HG03025 (cell line): ENCODE results near the gene BIN1.

Source experiments
- ATAC-seq: cut with Tn5 transposase; IDR thresholded peaks from one replicate; pipeline ENCODE4 v1.9.1; 2021; ENCODE audit warnings: mild to moderate bottlenecking, moderate library complexity; ENCODE audit not compliant: unreplicated experiment, low FRiP score

BIN1 gene

DNA sequence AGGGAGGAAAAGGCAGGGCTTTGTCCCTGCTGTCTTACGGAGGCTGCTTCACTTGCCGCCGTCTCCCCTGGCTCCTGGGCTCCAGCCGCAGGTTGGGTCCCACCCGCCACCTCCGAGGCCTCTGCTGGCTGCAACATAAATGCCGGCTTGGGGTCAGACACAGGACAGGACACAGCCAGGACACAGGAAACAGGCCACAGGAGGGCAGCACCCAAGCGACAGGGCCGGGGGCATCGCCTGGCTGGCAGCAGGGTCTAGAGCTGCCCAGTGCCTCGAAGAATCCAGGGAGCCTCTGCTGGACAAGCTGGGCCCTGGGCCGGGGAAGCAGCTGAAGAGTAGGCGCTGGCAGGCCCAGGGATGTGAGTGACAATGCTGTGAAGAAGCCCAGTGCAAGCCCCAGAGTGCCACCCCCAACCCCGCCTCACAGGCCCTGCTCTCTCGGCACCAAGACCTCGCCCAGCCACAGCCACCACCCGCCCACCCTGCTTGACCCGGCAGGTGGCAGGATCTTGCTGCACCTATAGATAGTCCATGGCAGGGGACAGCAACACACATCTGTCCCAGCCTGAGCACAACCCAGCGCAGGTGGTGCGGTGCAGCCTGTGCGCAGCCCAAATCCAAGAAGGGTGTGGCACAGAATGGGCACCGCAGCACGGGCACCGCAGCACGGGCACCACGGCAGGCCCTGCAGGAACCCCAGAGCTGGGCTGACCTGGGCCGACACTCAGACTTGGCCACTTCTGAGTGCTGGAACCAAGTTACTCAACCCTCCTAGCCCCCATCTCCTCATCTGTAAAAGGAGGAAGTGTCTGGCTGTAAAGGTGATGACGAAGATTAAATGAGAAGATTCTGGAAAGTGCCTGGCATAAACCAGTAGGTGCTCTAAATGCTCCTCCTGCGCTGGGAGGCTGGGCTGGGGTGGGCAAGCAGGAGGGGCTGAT is 55.6 kb downstream of the BIN1 start:
- no peak for ATAC-seq

DNA sequence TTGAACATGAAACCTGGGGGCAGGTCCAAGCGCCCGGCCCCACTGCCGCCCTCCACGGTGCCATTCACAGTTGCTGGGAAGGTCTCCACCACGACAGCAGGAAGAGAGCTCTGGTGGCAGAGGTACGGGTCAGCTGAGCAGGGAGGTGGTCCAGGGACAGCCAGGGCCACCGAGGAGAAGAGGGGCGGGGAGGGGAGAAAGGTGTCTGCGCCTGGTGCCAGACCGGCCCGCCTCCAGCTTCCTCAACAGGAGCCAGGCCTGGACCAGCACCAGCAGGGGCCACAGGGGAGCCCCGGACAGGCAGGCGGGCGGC is 56.2 kb downstream of the BIN1 start:
- ATAC-seq: no peak

DNA sequence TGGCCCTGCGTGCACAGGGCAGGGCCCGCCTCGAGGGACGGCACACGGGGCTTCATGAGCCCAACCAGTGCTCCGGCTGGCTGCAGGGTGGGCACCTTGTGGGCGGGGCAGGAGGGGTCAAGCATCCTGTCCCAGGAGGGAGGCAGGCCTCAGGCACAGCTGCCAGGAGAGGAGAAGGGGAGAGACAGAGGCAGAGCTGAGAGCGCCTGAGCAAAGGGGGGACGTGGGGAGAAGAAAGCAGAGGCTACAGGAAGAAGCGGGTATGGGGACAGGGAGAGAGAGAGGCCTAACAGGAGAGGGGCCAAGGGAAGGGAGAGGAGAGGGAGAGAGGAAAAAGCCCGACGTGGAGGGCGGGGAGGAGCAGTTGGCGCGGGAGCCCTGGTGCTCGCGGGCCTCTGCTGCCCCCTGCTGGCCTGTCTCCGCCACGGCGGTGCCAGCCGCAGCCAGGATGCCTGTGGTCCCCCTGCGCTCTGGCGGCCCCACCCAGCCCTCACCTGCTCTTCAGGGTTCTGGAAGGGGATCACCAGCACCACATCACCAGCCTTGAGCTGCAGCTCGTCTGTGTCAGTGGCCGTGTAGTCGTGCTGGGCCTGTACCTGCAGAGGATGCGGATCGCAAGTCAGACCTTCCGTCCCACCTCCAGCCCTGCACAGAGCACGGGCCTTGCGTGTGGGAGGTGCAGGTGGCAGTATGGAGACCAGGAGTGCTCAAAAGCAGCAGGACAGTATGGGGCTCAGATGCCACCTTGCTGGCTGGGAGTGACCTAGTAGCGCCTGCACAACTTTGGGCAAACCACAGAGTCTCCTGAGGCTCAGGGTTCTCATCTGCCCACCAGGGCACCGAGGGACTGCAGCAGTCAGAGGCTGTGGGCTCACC is 56.8 kb downstream of the BIN1 start:
- peak; percentile 39 for ATAC-seq

DNA sequence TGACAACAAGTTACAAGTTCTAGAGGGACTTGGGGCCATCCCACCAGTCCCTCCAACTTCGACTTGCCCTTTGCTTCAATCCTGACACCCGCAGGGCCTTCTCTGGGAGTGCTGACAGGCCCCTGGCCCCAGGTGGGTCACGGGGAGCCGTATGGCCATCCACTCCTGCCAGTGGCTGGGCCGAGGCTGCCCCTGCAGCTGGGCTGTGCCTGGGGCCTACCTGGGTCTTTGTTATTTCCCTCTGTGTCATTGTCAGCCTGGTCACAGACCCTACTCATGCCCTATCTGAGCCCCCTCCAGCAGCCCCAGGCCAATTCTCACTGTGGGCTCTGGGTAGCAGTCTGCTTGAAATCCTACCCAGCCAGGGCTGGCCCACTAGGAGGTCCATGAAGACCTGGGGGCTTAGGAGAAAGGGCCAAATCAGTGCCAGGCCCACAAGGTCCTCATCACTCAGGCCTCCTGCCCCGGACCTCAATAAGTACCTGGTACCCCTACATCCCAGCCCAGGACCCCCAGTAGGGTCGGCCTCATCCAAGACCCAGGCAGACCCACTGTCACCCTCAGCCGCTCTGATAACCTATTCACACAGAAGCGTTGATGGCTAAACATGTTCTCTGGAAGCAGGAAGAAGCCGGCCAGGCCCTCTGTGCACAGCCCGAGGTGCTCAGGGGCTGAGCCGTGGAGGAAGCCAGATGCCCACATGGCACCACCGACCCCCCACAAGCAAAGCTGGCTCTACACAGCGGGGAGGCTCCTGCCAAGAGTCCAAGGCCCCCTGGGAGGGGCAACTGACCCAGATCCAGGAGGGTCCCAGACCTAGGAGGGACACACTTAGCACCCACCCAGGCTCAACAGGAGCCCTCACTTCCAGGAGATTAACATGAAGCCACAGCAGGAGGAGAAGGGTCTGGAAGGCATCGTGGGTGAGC is 57.7 kb downstream of the BIN1 start:
- no peak for ATAC-seq

DNA sequence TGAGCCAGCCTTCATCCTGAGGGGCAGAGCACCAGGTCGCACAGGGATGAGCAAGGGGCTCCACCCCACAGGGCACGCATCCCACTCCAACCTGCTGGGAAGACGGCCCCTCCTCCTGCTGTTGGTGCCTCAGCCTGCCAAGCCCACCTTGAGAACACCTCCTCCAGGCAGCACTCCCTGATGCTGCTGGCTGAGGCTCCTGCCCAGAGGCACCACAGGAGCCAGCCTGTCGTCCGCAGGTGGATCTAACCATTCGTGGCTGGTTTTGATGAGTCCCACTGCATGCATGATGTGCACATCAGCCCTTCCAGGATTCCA is 58.4 kb downstream of the BIN1 start:
- no peak for ATAC-seq

DNA sequence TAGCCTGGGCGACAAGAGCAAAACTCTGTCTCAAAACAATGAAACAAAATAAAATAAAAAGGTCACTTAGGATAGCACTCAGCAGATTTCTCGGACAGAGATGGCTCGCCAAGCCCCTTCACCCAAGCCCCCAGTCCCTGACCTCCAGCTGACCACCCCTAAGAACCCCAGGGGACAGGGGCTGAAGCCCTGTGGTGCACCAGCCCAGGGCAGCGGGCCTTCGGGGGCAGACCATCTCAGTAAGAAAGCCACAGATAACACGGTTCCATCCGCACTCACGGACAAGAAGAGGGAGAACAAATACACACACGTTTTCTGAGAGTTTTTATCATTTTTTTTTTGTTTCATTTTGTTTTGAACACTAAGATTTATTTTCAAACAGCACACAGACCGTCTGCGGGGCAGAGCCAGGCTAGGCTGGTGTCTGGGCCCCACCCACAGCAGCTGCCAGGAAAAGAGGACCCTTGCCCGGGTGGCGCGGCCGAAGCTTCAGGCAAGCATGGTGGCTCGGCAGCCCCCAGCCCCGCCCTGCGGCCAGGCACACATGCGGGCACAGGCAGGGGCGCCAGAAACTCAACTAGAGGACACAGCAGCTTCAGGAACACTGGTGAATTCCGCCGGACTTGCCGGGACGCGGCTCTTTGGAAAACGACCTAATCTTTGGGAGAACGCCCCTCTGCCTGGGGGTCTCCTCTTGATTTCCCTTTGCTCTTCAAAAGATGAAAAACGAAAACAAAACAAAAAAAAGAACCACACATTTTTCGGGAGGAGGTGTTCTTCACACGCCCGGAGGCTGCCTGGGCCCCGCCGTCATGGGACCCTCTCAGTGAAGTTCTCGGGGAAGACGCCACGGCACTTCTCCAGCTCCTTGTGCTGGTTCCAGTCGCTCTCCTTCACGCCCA is 59.0 kb downstream of the BIN1 start:
- no peak for ATAC-seq

DNA sequence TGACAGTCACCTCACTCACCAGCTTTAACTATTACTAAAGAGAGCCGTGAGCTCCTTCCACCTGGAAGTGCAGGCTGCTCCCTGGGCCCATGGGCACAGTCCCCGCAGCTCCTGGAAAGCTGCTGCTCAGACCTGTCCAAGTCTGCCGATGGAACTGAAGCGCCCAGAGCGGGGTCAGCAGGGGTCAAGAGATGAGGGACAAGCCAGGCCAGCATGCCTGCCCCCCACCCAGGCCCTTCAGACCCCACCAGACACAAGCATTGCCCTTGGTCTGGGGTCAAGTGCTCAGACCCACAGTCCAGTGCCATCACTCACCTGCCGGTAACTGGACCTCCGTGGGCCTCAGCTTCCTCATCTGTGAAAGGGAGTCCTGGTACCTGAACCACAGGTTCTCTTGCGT is 59.9 kb downstream of the BIN1 start:
- no peak for ATAC-seq

DNA sequence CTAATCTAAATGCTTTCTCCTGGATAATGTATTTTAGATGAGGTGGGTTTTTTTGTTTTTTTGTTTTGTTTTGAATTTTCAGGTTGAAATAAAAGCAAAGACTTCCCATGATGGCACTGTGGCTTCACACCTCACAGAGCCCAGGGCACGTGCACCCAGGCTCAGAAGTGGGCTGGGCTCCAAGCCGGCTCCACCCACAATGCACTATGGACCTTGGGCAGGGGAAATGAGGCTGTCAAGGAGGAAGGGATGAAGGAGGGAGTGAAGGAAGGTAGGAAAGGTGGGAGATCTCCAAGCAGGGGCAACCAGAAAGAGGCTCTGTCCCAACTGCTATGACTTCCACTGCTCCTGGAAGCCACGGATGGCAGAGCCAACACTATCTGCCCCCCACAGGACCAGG is 60.4 kb downstream of the BIN1 start:
- no peak for ATAC-seq

DNA sequence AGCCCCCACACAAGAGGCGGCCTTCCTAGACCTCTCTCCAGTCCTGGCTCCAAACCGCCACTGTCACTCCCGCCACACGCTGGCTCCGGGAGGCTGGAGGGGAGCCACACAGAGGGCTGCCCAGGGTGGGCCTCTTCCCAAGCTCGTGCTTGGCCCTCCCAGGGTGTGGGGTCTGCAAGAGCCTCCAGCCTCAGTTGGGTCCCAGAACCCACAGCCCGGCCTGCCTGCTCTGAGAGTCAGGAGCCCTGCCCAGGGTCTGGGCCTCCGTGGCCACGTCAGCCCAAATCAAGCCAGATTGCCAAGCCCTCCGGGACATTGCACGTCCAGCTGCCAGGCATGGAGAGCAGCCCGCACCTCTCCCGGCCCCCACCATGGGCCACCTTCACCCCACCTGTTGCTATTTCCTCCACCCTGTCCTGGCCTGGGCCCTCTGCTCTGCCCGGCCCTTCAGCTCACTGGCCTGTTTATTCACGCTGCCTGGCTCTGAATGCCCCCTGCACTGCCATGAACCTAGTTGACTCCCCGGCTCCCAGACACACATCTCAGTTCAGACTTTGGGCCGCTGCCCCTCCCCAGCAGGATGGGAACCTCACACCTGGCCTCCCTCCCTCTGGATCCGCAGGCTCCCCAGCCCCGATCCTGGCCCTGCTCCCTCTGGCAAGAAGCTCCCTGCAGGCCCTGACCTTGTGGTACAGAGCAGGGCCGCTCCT is 61.0 kb downstream of the BIN1 start:
- ATAC-seq: no peak

DNA sequence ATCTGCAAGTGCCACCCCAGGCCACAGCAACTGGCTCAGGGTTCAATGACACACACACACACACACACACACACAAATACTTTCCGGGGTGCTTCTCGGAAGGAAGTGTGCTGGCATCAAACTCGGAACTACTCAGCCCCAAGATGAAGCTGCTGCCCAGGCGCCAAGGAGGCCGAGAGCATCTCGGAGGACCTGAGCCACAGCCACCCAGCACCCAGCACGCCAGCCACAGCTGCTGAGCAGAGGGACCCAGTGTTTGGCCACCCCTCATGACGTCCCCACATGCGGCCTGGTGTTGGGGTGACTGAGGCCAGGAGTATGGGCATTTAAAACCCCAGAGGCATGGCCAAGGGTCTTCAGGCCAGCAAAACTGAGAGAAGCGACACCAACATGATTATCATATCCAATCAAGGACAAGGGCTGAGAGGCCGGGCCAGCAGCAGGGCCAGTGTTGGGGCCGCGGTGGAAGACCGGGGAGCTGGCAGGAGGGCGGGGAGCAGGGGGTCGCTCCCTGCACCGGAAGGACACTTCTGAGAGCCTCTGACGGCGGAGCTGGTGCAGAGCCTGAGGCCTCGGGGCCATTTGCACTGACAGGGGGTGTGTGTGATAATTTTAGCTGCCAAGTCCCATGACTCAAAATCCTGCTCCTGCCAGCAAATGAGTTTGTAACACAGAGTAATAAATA is 61.8 kb downstream of the BIN1 start:
- no peak for ATAC-seq

DNA sequence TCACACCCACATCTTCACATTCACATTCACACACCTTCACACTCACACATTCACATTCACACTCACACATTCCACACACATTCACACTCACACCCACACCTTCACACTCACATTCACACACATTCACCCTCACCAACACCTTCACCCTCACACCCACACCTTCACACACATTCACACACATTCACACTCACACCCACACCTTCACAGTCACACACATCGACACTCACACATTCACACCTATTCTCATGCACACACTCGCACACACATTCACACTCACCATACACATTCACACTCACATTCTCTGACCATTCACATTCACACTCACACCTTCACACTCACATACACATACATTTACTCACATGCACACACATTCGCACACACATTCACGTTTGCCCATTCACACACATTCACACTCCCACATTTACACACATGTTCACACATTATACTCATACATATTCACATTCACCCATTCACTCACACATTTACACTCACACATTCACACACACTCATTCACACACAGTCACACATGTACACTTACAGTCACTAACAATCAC is 62.7 kb downstream of the BIN1 start:
- ATAC-seq: no peak

DNA sequence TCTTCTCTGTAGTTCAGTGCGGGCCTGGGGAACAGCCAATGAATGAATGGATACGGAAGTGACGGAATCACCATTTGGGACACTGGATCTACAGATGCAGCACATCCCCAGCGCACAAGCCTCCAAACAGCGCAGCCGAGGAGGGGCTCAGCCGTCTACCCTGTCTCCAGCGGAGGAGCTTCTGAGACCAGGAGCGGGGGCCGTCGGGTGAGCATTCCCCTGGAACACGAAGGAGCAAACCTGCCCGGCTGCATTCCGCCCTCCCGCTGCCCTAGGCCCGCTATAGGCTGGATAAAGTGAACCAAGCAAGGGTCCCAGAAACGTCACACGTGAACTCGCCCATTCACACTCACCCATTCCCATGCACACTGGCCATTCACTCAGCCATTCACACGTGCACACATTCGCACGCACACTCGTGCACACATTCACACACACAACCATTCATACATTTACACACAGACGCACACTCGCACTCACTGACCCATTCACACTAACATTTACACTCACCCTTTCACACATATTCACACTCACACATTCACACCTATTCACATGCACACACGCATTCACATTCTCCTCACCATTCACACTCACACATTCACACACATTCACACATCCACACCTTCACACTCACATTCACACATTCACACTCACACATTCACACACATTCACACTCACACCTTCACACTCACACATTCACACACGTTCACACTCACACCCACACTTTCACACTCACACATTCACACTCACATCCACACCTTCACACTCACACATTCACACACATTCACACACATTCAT is 63.4 kb downstream of the BIN1 start:
- no peak for ATAC-seq

DNA sequence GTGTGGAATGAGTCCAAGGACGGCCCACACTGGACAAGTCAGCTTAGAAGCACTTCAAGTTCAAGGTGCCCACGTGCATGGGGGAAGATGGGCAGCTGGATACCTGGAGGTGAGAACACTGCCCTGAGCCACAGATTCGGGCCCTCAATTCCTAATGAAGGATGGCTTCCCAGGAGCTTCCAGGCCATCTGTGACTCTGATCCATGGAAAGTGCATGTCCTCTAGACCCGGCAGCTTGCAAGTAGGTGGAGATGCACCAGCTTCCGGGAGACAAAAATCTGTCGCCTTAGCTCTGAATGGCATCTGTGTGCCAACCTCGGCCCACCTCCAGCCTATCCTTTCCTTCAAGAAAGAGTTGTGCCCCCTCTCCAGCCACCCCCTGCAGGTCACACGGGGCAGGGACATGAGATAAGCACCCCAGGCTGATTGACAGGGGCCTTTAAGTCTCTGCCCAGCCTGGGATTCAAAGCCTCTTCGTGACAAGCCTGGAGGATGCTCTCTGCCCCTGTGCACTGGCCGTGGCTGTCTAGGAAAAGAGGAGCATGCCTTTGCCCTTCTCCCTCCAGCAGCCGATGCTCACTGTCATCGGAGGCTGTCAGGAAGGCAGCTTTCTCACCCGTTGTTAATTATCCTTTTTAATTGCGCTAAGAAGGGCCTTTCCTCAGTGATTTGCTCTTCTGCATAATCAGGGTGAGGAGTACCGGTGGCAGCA is 65.5 kb downstream of the BIN1 start:
- ATAC-seq: no peak

DNA sequence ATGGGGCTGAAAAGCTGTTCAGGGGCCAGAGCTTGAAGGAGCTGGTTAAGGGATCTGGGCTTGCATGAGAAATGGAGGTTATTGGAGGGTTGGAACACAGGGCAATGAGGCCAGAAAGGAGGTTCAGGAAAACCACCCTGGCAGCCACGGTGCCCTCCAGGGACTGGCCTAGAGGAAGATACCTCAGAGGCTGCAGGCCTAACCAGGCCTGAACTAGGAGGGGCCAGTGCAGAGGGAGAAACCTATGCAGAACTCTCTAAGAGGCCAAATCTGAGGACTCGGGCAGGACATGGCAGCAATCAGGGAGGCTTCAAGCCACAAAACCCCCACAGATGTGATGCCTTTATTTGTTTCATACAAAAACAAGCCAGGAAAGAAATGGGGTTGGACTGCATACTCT is 66.8 kb downstream of the BIN1 start:
- ATAC-seq: no peak

DNA sequence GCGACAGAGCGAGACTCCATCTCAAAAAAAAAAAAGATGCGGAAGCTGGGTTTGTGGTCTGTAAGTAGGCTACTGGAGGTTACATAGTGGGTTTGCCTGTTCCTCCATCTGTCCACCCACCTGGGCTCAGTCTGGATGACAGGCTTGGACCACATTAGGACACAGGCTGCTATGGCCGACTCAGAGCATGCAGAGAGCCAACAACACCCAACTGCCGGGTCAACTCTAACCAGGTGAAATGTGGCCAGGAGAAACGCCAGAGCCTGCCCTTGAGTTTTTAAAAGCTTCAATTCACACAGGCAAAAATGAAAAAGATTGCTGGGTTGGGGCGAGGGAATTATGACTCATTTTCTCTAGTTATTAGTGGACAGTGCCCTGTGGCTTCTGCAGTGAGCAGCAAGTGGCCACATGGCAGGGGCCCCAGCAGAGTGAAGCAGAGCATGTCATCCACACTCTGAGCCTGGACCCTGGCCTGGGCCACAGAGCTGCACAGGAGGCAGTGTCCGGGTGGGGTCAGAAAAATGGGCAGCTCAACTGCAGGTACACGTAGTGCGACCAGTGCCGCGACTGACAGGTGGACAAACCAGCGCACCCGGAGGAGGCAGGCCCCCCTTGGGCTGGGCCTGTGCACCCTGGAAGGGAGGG is 67.4 kb downstream of the BIN1 start:
- ATAC-seq: peak; percentile 46

DNA sequence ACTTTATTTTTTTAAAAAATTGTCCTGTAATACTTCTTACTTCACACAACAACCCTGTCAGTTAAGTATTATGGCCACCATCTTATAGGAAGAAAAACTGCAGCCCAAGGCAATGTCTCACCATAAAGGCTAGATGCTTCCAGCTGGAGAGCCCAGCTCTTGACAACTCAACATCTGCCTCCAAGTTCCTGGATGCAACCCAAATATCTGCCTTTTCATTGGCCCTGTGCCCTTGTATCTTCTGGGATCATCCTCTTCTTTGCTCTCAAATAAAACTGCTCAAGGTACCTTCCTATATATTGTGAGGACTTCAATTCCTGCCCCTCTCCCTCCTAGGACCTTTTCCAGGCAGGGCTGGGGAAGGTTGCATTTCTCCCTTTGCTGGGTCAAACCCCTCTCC is 69.5 kb downstream of the BIN1 start:
- no peak for ATAC-seq
